BE2C (cell line): ENCODE measurements around the gene GUCY2D.
"Not testable (repeated sequence)": the region's sequence is repeated elsewhere in the genome, so short reads cannot be mapped to it uniquely, and the experiment has no call there.

ENCODE experiments used
- DNase-seq: peaks from one replicate; pipeline ENCODE4 v3.0.0-alpha.2; 2020
- H3K27me3 ChIP-seq: fragments of 250-450 bp; sonication (Bioruptor Pico); 2 replicates; pipeline ENCODE4 v1.5.1; 2020; ENCODE audit warnings: mild to moderate bottlenecking
- H3K36me3 ChIP-seq: fragments of 250-450 bp; sonication (Bioruptor Pico); 2 replicates; pipeline ENCODE4 v1.5.1; 2020; ENCODE audit warnings: mild to moderate bottlenecking
- H3K4me1 ChIP-seq: fragments of 250-450 bp; sonication (Bioruptor Pico); 2 replicates; pipeline ENCODE4 v1.5.1; 2020
- H3K4me3 ChIP-seq: 2 replicates; pipeline ENCODE4 v1.5.1; 2011; ENCODE audit warnings: low read depth, low read length
- H3K9me3 ChIP-seq: fragments of 250-450 bp; sonication (Bioruptor Pico); 2 replicates; pipeline ENCODE4 v1.5.1; 2020
- TF ChIP-seq, protein P1 (sequence below): IDR thresholded peaks from 2 replicates; pipeline ENCODE4 v1.5.1; 2012; ENCODE audit warnings: mild to moderate bottlenecking, low read depth, low read length

Gene GUCY2D

DNA sequence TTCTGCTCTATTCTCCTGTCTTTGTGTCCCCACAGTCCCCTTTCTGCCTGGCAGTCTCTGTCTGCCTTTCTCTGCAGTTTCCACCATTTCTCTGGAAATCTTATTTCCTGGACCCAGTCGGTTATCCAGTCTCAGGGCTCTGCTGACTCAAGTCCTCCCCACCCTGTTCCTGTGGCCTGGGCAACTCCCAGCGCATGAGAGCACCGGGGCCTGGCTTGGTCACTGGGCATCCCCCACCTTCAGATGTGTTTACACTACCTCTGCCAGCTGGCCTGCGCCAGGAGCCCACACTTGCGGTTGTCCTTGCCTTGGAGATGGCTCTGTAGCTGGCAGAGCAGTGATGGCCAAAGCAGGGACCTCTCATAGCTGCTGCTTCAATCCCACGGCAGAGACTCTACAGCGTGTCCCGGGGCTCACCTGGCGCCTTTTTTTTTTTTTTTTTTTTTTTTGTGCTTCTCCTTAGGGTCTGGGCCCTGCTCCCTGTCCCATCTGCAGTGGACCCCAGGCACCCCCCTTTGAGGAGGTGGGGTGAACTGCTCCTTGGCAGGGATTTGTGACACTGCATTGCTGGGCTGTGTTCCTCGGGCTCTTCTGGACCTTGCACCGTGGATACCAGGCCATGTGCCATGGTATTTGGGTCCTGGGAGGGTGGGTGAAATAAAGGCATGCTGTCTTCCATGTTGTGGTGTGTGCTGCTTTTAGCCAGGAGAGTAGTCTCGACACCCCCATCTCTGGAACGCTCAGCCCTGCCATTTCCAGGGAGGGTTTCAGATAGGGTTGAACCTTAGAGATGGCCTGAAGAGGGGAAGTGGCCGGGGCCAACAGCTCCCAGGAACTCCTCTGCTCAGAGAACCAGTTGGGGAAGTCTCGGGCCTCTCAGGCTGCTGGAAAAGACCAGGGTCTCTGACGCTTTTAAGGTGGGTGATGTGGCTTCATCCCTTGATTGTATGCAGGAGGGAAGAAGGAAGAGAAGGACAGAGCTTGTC, 17.5 kb downstream of the GUCY2D start:
- H3K4me3 ChIP-seq = no peak overlapping the region
- no peaks in the 10 kb centered on the region for H3K27me3 ChIP-seq
- H3K9me3 ChIP-seq = no peaks in the 10 kb centered on the region
- no peak for DNase-seq
- TF ChIP-seq, protein P1, sequence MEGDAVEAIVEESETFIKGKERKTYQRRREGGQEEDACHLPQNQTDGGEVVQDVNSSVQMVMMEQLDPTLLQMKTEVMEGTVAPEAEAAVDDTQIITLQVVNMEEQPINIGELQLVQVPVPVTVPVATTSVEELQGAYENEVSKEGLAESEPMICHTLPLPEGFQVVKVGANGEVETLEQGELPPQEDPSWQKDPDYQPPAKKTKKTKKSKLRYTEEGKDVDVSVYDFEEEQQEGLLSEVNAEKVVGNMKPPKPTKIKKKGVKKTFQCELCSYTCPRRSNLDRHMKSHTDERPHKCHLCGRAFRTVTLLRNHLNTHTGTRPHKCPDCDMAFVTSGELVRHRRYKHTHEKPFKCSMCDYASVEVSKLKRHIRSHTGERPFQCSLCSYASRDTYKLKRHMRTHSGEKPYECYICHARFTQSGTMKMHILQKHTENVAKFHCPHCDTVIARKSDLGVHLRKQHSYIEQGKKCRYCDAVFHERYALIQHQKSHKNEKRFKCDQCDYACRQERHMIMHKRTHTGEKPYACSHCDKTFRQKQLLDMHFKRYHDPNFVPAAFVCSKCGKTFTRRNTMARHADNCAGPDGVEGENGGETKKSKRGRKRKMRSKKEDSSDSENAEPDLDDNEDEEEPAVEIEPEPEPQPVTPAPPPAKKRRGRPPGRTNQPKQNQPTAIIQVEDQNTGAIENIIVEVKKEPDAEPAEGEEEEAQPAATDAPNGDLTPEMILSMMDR = no peak
- H3K4me1 ChIP-seq = no peaks in the 10 kb centered on the region; the same call in 1 of the 2 replicates
- H3K36me3 ChIP-seq = no peaks in the 10 kb centered on the region

DNA sequence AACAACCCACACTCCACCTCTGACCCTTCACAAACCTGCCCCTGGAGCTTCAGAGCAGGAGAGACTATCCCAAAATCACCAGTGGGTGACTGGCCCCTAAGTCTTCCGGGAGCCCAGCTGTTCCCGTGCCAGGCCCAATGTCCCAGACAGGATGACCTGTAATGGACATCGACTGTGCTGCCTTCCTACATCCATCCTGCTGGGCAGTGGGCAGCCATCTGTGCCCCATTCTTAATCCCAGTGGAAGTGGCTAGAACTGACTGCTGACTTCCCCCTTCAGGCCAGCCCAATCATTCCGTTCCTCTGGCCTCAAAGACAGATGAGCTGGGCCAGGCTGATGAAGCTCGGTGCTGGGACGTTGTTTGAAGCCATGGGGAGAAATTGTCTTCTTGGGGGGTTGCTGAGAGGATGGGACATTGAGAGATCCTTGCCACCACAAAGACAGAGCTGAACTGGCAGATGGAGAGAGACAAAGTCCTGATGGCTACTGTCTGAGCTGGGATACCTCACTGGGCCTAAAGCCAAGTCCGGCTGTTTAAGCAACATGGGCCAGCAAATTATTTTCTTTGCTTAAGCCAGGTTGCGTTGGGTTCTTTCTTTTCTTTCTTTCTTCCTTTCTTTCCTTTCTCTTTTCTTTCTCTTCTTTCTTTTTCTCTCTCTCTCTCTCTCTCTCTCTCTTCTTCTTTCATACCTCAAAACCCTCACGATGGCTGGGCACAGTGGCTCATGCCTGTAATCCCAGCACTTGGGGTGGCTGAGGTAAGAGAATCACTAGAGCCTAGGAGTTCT, 18.6 kb downstream of the GUCY2D start:
- H3K4me1 ChIP-seq = no peaks in the 10 kb centered on the region; the same call in 1 of the 2 replicates
- TF ChIP-seq, protein P1 = no peak
- no peak overlapping the region for H3K4me3 ChIP-seq
- DNase-seq = no peak
- no peaks in the 10 kb centered on the region for H3K9me3 ChIP-seq
- H3K36me3 ChIP-seq = no peaks in the 10 kb centered on the region
- no peaks in the 10 kb centered on the region for H3K27me3 ChIP-seq

DNA sequence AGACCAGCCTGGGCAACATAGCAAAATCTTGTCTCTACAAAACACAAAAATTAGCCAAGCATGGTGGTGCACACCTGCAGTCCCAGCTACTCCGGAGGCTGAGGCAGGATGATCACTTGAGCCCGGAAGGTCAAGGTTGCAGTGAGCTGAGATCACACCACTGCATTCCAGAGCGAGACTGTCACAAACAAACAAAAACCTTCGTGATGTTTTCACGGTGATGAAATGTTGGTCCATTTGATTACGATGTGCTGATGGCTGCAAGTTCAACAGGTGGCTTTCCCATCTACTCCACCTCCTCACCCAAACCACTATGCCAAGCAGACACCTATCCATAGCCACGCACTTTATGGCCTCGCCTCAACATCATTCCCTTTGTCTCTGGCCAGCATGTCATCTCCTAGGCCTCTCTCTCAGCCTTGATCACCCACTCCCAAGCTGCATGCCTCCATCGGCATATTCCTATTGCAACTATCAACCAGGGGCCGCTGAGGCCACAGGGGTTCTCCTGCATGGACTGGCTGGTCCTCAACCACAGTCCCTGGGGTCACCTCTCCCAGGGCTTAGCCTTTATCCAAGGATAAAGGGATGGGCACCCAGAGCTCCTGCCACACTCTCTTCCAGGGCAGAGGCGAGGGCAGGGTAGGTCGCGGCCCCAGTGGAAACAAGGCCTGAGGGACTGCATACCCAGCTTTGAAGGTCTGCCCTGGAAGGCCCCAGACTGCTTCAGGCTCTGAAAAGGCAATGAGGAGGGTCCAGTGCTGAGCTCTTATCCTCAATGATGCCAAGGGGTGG, 19.3 kb downstream of the GUCY2D start:
- DNase-seq = no peak
- TF ChIP-seq, protein P1 = no peak

DNA sequence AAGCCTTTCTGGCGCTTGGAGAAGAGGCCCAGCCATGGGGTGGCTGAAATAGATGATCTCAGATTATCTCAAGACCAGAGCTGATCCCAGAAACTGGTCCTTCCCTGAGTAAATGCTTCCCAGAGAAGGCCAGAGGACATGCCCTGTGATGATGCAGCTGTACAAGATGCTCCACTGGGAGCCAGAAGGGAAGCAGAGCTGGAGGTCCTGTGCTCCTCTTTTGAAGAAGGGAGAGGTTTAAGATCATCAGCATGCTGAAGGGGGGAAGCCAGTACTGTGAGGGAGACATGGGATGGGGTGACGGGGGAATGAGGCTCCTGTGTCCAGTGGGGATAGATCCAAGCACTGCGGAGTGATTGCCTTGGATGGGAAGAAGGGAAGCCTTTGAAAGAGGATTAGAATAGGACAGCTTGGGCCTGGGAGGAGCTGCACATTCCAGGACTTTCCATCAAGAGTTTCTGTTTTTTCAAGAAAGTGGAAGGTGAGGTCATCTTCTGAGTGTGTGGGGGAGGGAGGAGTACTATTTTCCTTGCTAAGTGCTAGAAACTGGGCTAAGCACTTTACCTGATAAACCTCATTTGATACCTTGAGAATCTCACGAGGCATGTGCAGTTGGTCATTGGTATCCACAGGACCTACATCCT, 20.1 kb downstream of the GUCY2D start:
- Histone ChIP-seq H3K4me1 (no peaks in the 10 kb centered on the region), H3K27me3 (no peaks in the 10 kb centered on the region), H3K9me3 (no peaks in the 10 kb centered on the region), H3K4me3 (no peak overlapping the region), H3K36me3 (no peaks in the 10 kb centered on the region)
- TF ChIP-seq, protein P1 = no peak
- DNase-seq = no peak

More for the DNA sequence above, 19.3 kb downstream of the GUCY2D start:
- Histone ChIP-seq H3K9me3 (no peaks in the 10 kb centered on the region), H3K4me1 (no peaks in the 10 kb centered on the region), H3K36me3 (no peaks in the 10 kb centered on the region), H3K4me3 (no peak overlapping the region), H3K27me3 (no peaks in the 10 kb centered on the region)

DNA sequence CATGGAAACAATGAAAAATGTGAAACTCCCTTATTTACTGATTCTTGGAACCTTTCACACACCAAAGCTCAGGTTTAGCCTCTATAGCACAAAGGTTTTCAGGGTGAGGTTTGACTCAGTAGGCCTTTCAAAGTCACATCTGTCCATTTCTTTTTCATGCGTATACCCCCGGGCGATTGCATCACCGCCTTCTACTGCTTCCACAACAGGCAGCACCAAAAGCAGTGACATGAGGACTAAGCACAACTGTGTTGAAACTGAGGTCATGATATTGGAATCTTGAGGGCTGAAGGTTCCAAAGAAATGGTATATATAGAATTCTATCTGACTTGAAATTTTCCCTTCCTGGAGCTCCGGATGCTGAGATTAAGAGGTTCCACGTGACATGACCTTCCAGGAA, 21.7 kb downstream of the GUCY2D start:
- H3K36me3 ChIP-seq, H3K27me3 ChIP-seq, DNase-seq, H3K4me3 ChIP-seq, H3K9me3 ChIP-seq, H3K4me1 ChIP-seq: not testable (repeated sequence)
